ENCODE measurements around the gene USP3.

GRCh38 chr15:63595065-63595464 lies 90.7 kb downstream of the USP3 start:
- TF ChIP-seq, protein P1, sequence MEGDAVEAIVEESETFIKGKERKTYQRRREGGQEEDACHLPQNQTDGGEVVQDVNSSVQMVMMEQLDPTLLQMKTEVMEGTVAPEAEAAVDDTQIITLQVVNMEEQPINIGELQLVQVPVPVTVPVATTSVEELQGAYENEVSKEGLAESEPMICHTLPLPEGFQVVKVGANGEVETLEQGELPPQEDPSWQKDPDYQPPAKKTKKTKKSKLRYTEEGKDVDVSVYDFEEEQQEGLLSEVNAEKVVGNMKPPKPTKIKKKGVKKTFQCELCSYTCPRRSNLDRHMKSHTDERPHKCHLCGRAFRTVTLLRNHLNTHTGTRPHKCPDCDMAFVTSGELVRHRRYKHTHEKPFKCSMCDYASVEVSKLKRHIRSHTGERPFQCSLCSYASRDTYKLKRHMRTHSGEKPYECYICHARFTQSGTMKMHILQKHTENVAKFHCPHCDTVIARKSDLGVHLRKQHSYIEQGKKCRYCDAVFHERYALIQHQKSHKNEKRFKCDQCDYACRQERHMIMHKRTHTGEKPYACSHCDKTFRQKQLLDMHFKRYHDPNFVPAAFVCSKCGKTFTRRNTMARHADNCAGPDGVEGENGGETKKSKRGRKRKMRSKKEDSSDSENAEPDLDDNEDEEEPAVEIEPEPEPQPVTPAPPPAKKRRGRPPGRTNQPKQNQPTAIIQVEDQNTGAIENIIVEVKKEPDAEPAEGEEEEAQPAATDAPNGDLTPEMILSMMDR (IDR thresholded peaks at IDR 0.05; ENCODE audit: borderline replicate concordance, extremely low read depth, low read length, poor library complexity, severe bottlenecking) = no peak
- TF ChIP-seq EZH2 (IDR thresholded peaks at IDR 0.05; ENCODE audit: borderline replicate concordance, low read depth, low read length, severe bottlenecking) = no peak

Data from DND-41 (cell line).